ENCODE data around the gene ENPP3. TPM values are rescaled to one million over a fixed set of nuclear protein-coding genes. Genes with fewer than 3 reads are reported as not detected.

Gene ENPP3
- total RNA-seq, 3 donors from 2014 or later = 0.98 to 1.8 (median 1.8) TPM

DNA sequence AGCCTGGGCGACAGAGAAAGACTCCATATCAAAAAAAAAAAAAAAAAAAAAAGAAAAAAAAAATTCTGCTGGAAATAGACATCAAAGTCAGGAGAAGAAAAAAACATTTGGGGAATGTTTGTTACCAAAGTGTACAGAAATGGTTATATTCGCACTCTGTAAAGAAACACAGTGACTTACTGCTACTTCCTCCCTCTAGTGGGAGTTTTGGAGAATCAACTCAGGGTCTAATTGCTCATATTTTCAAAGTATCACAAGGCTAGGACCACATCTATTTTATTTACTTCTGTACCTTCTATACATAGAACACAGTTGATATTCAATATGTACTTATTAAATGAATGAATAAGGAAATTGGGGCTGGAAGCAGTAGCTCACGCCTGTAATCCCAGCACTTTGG lies 39.7 kb upstream of the ENPP3 start:
- Histone ChIP-seq H3K36me3 (peaks cover 11% of the 10 kb centered on the region), H3K27ac (no peak overlapping the region), H3K4me3 (no peak overlapping the region), H3K9me3 (no peaks in the 10 kb centered on the region), H3K27me3 (no peaks in the 10 kb centered on the region), H3K4me1 (no peaks in the 10 kb centered on the region)
- TF ChIP-seq POLR2A (IDR thresholded peaks at IDR 0.05) (no peak), POLR2AphosphoS5 (IDR thresholded peaks at IDR 0.05) (no peak), CTCF (IDR thresholded peaks at IDR 0.05) (no peak)
- DNase-seq (ENCODE audit: low spot score in 2 of 2) = no peak
- intact Hi-C loops (cut with DNase I; ENCODE audit: low total_unique reads) = no loop called here

- no peak for TF ChIP-seq POLR2A (IDR thresholded peaks at IDR 0.05)
- no peak for TF ChIP-seq POLR2AphosphoS5 (IDR thresholded peaks at IDR 0.05)
- TF ChIP-seq CTCF (IDR thresholded peaks at IDR 0.05) = no peak
- DNase-seq (ENCODE audit: low spot score in 2 of 2) = no peak
- Histone ChIP-seq H3K9me3 (no peaks in the 10 kb centered on the region), H3K27ac (no peak overlapping the region), H3K4me3 (no peak overlapping the region), H3K4me1 (no peaks in the 10 kb centered on the region), H3K36me3 (peaks cover 11% of the 10 kb centered on the region), H3K27me3 (no peaks in the 10 kb centered on the region)
- intact Hi-C loops (cut with DNase I; ENCODE audit: low total_unique reads) = no loop called here
Measured at GRCh38 chr6:131600716-131601115, 36.4 kb upstream of the ENPP3 start.

DNA sequence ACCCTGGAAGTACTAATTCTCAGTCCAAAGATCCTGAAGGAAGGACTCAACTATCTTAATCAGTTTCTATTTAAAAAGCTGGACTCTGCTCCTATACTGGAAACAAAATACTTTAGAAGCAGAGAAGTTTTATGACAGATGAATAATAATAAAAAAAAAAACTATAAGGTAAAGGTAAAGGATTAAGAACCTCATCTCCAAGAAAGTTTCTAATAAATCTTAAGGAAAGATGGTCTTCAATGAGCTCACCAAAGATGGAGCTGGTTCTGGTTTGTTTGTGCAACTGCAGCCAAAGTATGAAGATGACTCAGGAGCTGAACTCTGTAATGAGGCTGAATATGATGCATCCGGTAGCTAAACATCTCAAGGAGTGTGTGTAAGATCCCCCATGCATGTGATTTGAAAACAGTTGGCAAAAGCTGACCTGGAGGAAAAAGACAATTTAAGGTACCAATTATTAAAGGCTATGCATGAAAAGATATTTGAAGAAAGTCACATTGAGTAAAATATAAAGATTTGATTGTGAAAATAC lies 34.3 kb upstream of the ENPP3 start:
- Histone ChIP-seq H3K9me3 (no peaks in the 10 kb centered on the region), H3K4me1 (no peaks in the 10 kb centered on the region), H3K27me3 (no peaks in the 10 kb centered on the region), H3K36me3 (peaks cover 16% of the 10 kb centered on the region), H3K27ac (no peak overlapping the region), H3K4me3 (no peak overlapping the region)
- no peak for DNase-seq (ENCODE audit: low spot score in 2 of 2)
- intact Hi-C loops (cut with DNase I; ENCODE audit: low total_unique reads) = no loop called here
- TF ChIP-seq POLR2A (IDR thresholded peaks at IDR 0.05) (no peak), CTCF (IDR thresholded peaks at IDR 0.05) (no peak), POLR2AphosphoS5 (IDR thresholded peaks at IDR 0.05) (no peak)

DNA sequence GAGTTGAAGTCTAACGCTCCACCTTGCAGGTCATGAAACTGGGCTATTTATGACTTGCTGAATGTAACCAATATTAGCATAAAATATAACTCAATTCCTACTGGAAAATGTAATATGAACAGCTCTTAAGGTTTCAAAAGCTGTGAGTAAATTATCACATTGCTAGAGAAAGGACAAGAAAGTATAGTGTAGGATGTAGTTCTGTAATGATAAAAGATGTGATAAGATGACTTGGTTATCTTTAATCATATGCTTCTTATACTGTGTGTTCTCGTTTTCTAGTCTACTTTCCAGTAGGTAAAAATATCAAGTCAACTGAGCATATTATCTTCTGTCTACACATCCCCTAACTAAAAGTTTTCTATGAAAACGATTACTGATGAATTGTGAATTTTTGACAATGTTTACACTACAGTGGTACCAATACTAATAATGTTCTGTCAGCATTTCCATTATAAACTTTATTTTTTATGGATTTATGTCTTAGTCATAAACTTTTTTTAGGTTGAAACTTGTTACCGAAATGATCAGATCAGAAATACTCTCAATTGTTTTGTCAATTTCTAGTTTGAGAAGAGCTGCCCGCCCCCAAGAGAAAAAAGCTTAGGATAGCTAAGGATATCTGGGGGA lies 23.7 kb upstream of the ENPP3 start:
- peaks cover 17% of the 10 kb centered on the region for H3K36me3 ChIP-seq
- no peak overlapping the region for H3K4me3 ChIP-seq
- H3K27me3 ChIP-seq = no peaks in the 10 kb centered on the region
- H3K9me3 ChIP-seq = no peaks in the 10 kb centered on the region
- TF ChIP-seq POLR2A (IDR thresholded peaks at IDR 0.05) (no peak), POLR2AphosphoS5 (IDR thresholded peaks at IDR 0.05) (no peak), CTCF (IDR thresholded peaks at IDR 0.05) (no peak)
- intact Hi-C loops (cut with DNase I; ENCODE audit: low total_unique reads) = no loop called here
- H3K27ac ChIP-seq = no peak overlapping the region
- DNase-seq (ENCODE audit: low spot score in 2 of 2) = no peak
- H3K4me1 ChIP-seq = no peaks in the 10 kb centered on the region

GRCh38 chr6:131615275-131615674 lies 21.8 kb upstream of the ENPP3 start:
- no peaks in the 10 kb centered on the region for H3K4me1 ChIP-seq
- H3K36me3 ChIP-seq = peaks cover 22% of the 10 kb centered on the region
- H3K27me3 ChIP-seq = no peaks in the 10 kb centered on the region
- TF ChIP-seq POLR2A (IDR thresholded peaks at IDR 0.05) (no peak), CTCF (IDR thresholded peaks at IDR 0.05) (no peak), POLR2AphosphoS5 (IDR thresholded peaks at IDR 0.05) (no peak)
- DNase-seq (ENCODE audit: low spot score in 2 of 2) = no peak
- no peaks in the 10 kb centered on the region for H3K9me3 ChIP-seq
- intact Hi-C loops (cut with DNase I; ENCODE audit: low total_unique reads) = no loop called here
- H3K27ac ChIP-seq = no peak overlapping the region
- no peak overlapping the region for H3K4me3 ChIP-seq
